ENCODE data around the gene PDGFRB.

The PDGFRB gene

DNA sequence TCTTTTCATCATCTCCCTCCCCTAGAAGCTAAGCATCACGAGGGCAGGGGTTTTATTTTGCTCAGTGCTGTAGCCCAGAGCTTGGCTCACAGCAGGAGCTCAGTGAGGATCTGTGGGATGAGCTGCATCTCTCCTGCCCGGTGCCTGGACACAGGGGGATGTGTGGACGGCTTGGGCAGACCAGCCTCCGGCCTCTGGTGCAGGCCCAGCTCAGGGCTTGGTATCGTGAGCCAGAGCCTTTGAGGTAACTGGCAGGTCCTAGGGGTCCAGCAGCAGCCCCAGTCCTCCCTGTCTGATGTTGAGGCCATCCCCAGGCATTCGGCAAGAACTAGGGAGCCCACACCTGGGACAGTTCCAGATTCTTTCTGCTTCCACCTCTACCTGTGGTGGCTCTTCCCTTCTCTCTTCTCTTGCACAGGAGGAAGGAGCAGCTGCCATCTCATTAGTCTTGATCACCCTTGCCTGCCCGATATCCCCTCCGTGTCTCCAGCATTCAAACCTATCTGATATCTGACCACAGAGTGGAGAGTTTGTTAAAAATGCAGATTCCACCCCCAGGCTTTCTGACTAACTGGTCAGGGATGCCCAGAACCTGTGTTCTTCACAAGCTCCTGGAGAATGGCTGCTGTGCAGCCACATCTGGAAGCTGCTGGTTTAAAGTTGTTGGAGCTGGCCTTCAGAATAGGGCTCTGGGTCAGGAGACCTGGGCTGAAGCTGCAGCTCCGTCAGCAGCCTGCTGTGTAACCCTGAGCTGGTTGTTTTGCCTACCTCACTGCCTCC lies 26.3 kb upstream of the PDGFRB start:
- no peak for DNase-seq

DNA sequence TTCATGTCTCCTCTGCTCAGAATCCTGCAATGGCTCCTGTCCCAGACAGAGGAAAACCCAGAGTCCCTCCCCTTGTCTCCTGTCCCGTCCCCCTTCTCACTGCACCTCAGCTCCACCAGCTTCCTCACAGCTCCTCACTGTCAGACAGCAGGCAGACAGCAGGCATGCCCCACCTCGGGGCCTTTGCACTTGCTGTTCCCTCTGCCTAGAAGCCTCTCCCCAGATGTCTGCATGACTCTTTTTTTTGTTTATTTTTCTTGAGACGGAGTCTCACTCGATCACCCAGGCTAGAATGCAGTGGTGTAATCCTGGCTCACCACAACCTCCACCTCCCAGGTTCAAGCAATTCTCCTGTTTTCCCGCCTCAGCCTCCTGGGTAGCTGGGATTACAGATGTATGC lies 25.4 kb upstream of the PDGFRB start:
- no peak for DNase-seq

DNA sequence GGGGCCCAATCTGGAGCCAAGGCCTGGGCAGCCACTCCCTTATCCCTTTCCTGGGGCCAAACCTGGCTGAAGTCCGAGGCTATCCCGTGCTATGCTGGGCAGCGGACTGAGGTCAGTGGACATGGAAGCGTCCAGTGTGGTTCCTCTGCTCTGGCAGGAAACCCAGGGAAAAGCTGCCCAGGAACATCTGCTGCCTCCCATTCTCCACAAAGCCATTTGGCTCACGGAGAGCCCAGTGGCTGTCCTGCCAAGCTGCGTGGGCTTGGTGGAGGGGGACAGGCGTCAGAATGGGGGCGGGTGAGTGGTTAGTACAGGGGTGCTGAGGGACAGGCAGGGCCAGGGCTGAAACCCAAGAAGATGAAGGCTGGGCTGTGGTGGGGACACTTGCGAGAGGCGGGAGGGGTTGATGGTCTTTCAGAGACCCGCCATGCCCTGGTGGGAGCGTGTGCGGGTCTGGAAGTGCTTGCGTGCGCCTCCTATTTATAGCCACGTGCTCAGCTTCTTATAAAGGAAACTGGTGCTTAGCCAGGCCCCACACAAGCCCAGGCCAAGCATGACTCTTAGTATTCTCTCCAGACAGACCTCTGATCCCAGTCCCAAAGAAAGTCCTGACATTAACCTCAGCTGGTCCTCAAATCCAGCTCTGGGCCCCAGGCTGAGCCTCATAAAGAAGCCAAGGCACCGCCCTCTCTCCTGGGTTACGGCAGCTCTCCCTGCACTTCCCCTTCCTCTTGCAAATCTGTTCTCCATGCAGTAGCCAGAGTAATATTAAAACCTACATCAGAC lies 24.8 kb upstream of the PDGFRB start:
- no peak for DNase-seq

DNA sequence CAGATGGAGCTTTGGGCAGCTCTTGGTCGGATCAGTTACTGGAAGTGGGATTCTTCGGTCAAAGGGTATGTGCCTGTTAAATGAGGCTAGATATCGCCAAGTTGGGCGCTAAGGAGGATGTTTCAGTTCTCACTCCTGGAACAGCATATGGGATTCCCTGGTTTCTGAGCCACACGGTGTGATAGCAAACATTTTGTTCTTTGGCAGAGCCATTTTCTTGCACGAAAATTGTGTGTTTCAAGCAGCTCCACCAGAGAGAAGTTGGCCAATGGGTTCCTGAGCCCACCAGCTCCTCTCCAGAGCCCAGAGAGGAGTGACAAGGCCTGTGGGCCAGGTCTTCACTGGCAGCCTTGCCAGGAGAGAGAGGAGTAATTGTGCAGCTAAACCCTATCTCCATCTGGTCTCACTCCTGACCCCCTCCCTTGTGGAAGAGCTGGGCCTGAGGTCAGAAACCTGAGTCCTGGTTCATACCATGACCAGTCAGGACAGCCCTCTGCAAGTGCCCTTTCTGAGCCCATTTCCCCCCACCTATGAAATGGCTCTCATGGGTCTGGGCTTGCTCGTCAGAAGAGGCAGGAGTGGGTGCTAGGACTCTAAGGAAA lies 23.5 kb upstream of the PDGFRB start:
- DNase-seq: no peak

- no peak for DNase-seq
These were observed 22.6 kb upstream of the PDGFRB start for GRCh38 chr5:150178262-150178661.

DNA sequence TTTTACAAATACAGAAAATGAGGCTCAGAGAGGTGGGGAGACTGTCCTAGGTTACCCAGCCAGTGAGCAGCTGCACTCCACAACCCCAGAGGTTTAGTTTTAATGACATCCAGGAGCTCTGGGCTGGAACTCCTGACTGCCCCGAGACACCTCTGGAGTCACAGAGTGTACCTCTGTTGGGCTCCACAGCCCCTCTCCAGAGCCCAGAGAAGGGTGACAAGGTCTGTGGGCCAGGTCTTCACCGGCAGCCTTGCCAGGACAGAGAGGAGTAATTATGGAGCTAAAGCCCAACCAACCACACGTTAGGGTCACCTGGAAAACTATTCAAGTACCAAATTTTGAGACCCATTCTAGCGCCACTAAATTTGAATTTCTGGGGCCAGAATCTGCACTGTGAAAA lies 22.1 kb upstream of the PDGFRB start:
- DNase-seq: no peak

- no peak for DNase-seq
These were observed 21.3 kb upstream of the PDGFRB start for GRCh38 chr5:150176745-150177477.

DNA sequence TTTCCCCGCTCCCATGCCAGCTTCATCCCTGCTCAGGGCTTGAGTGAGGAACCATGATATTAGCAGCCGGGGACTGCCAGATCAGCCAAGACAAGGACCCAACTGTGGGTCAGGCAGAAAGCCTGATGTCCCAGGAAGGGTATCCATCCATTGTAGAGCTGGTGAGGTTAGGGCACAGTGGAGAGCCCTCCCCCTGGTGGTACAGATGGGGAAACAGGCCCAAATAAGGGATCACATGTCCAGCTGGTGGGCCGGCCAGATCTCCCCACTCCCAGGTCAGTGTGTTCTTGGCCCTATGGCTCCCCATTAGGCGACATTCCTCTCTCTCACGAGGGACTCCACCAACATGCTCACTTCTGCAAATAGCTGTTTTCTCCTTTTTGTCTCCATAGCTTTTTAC lies 19.9 kb upstream of the PDGFRB start:
- no peak for DNase-seq

GRCh38 chr5:150175076-150175475 lies 19.4 kb upstream of the PDGFRB start:
- no peak for DNase-seq

GRCh38 chr5:150174285-150174684 lies 18.6 kb upstream of the PDGFRB start:
- no peak for DNase-seq

DNA sequence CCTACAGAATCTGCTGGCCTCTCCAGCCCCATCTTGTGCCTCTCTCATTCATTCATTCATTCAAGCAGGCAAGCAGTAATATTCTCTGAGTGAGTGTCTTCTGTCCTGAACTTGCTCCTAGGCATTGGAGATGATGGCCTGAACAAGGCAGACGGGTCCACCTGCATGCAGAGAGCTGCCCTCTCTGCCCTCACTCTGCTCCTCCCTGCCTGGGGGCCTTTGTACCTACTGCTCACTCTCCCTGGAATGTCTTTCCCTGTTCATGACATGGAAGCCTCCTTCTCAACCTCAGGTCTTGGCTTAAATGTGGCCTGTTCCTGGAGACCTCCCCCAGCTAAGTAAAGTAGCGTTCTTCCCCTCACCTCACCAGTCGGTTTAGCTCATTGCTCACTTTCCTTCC lies 17.5 kb upstream of the PDGFRB start:
- DNase-seq: no peak

- no peak for DNase-seq
These were observed 16.9 kb upstream of the PDGFRB start for GRCh38 chr5:150172556-150172955.

DNA sequence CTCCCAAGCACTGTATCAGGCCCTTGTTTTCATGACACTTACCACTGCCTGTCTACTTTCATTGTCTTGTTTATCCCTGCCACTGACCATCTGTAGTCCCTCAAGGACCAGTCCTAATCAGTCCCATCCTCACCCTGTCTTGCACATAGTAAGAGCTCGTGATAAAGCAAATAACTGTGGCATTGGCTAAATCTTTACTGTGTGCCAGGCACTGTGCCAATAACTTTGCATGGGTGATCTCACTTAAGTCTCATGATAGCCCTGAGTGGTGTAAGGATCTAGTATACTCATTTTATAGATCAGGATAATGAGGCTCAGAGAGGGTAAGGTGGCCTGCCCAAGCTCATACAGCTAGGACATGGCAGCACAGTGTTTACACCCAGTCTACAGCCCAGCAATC lies 16.5 kb upstream of the PDGFRB start:
- no peak for DNase-seq

DNA sequence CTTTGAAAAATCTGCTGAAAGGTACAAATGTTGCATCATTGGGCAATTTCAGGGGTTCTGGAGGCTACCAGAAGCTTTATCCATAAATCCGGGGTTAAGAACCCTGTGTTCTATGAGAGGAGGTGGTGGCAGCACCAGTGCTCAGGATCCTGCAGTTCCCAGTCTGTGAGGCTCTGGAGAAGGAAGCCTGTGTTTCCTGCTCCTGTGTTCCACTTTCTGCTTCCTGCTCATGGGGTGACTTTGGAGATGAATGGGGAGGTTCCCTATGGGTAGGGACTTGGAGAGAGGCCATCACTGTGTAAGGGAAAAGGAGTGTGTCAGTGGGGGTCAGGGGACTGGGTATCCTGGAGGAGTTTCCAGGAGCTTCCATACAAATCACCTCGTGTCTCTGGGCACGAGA lies 13.2 kb upstream of the PDGFRB start:
- no peak for DNase-seq

GRCh38 chr5:150167908-150168307 lies 12.3 kb upstream of the PDGFRB start:
- DNase-seq: no peak

- DNase-seq: no peak
These were observed 11.8 kb upstream of the PDGFRB start for GRCh38 chr5:150167512-150167850.

DNA sequence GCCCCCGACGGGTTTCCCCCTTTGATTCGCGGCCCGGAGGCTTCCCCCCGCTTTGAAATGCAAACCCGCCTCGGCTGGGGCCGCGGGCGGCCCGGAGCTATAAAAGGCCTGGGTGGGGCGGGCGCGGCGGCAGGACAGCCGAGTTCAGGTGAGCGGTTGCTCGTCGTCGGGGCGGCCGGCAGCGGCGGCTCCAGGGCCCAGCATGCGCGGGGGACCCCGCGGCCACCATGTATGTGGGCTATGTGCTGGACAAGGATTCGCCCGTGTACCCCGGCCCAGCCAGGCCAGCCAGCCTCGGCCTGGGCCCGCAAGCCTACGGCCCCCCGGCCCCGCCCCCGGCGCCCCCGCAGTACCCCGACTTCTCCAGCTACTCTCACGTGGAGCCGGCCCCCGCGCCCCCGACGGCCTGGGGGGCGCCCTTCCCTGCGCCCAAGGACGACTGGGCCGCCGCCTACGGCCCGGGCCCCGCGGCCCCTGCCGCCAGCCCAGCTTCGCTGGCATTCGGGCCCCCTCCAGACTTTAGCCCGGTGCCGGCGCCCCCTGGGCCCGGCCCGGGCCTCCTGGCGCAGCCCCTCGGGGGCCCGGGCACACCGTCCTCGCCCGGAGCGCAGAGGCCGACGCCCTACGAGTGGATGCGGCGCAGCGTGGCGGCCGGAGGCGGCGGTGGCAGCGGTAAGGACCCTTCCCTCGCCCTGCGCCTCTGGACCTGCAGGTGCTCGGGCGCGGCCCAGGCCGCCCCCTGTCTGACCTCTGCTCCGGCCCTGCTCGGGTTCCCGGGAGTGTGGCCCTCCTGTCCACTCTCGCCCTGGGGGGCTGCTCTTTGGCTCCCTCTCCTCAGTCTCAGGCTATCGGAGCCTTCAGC lies 11.2 kb upstream of the PDGFRB start, which contains the start of gene CDX1:
CDX1 (plus strand) TSS at position 129 of the 862 bp plus-strand sequence; CDS start at position 228, 99 bp downstream.
- no peak for DNase-seq

GRCh38 chr5:150166037-150166649 lies 10.5 kb upstream of the PDGFRB start:
- DNase-seq: no peak

- DNase-seq: no peak
These were observed 8.8 kb upstream of the PDGFRB start for GRCh38 chr5:150164211-150164980.

DNA sequence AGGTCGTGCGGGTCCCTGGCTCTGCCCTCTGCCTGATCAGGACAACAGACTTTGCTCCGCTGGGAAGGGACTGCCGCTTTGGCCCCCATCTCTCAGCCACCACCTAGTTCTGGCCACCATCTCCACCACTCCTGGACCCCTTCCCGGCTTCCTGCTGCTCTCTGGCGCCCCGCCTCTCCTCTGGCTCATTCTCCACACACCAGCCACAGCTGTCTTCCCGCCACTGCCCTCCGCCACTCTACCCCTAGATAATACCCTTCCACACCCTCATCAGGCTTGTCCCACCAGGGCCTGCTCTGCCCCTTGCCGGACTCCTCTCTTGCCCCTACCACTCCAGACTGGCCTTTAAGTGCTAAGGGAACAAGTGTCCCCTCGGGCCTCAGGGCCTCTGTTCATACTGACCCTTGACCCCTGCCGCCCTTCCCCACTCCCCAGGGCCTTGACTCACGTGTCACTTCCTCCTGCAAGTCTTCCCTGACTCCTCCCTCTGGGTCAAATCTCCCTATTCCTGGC lies 8.0 kb upstream of the PDGFRB start:
- DNase-seq: no peak

GRCh38 chr5:150163035-150163434 lies 7.4 kb upstream of the PDGFRB start:
- no peak for DNase-seq
